ENCODE measurements around the gene CCNL1.

The CCNL1 gene

DNA sequence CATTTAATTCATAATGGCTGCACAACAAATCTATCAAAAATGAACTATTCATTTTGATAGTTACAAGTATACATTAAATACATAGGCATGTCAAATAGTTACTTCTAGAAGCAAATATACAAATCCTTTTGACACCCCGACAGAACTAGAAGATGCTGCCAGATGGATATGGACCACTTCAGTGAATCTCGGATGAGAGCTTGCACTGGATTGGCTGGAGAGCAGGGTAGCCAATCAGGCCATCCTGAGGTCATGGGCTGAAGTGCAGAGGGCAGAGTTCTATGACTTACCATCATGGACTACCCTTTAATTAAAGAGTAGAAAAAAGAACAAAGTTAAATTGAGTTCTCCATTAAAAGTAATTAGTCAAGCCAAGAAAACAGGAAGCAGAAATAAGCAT is 8.3 kb downstream of the CCNL1 start:
- Histone ChIP-seq H3K27me3 (ENCODE audit: control insufficient read depth, insufficient read depth, low read length) (no peaks in the 10 kb centered on the region), H3K27ac (ENCODE audit: low read depth, low read length) (no peak overlapping the region), H3K4me1 (ENCODE audit: control insufficient read depth, insufficient read depth, low read length) (peaks cover 15% of the 10 kb centered on the region), H3K9ac (ENCODE audit: low read length) (no peak overlapping the region), H3K4me3 (ENCODE audit: low read length) (no peak overlapping the region), H3K36me3 (ENCODE audit: control insufficient read depth, insufficient read depth, low read length) (peaks cover 34% of the 10 kb centered on the region)

DNA sequence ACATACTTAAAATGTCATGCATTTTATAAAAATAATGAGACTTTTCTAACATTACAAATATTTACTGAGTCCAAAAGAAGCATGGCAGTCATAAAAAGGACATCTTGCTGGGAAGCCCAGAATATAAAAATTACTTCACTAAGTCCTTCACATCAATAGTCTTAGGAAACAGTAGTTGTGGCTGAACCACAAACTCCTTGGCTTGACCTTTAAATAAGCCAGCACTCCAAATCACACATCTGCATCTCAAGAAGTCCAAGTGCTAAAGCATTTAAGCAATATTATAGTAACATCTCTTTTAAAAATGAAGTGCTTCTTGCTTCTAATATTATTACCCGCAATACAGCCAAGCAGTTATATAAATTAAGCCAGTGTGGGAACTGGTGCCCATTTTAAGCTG is 8.8 kb downstream of the CCNL1 start:
- H3K4me1 ChIP-seq (ENCODE audit: control insufficient read depth, insufficient read depth, low read length): peaks cover 11% of the 10 kb centered on the region
- peaks cover 33% of the 10 kb centered on the region for H3K36me3 ChIP-seq (ENCODE audit: control insufficient read depth, insufficient read depth, low read length)
- no peak overlapping the region for H3K4me3 ChIP-seq (ENCODE audit: low read length)
- H3K9ac ChIP-seq (ENCODE audit: low read length): no peak overlapping the region
- no peaks in the 10 kb centered on the region for H3K27me3 ChIP-seq (ENCODE audit: control insufficient read depth, insufficient read depth, low read length)
- H3K27ac ChIP-seq (ENCODE audit: low read depth, low read length): no peak overlapping the region

DNA sequence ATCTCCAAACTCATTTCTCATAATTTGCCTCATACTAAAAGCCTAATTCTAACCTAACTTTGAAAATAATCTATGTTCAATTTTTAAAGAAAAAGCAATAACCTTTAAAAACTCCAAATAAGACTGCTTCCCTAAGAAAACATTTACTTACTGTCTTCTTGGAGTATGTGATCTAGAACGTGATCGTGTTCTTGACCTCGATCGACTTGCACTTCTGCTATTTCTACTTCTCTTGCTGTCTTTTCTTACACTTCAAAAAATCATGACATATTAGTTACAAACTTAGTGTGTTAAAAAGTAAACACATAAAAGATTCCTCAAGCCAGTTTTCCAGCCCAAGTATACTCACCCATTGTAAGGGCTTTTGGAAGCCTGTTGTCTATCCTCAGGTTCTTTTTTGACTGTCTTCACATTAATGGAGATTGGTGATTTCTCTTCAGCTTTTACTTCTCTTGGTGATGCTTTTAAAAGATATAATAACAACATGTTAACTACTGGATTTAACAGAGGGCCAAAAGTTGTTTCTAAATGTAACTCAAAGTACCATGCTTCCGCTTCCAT is 10.7 kb downstream of the CCNL1 start:
- Histone ChIP-seq H3K9ac (ENCODE audit: low read length) (no peak overlapping the region), H3K27ac (ENCODE audit: low read depth, low read length) (no peak overlapping the region), H3K4me1 (ENCODE audit: control insufficient read depth, insufficient read depth, low read length) (peaks cover 2% of the 10 kb centered on the region), H3K36me3 (ENCODE audit: control insufficient read depth, insufficient read depth, low read length) (peaks cover 33% of the 10 kb centered on the region), H3K4me3 (ENCODE audit: low read length) (no peak overlapping the region), H3K27me3 (ENCODE audit: control insufficient read depth, insufficient read depth, low read length) (no peaks in the 10 kb centered on the region)

DNA sequence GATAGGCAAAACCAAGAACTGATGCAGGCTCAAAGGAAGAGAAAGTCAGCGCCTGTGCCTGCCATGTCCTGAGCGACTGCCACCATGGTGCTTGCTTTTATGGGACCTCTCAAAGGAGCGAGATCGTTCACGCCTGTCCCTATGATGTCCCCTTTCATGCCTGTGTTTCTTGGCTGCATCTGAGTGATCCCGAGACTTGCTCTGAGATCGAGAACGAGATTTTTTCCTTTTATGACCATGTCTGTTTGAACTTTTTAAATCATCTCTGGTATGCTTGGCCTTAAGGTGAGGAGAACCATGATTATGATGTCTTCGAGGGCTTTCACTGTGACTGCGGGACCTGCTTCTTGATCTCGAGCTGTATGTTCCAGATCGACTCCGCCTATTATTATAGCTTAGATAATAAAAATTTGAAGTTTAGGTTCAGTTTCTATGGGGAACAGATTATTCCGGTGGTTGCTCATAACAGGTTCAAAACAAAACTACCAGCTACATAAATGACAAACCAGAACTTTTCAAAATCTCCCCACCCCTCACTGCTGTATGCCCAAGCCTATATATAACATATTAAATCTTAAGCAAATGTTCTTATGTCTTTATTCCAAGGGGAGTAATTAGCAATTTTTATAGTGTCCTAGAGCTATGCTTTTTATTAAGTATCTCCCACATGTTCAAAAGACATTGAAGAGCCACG is 11.6 kb downstream of the CCNL1 start:
- Histone ChIP-seq H3K9ac (ENCODE audit: low read length) (no peak overlapping the region), H3K27me3 (ENCODE audit: control insufficient read depth, insufficient read depth, low read length) (no peaks in the 10 kb centered on the region), H3K36me3 (ENCODE audit: control insufficient read depth, insufficient read depth, low read length) (peaks cover 34% of the 10 kb centered on the region), H3K4me3 (ENCODE audit: low read length) (no peak overlapping the region), H3K4me1 (ENCODE audit: control insufficient read depth, insufficient read depth, low read length) (no peaks in the 10 kb centered on the region), H3K27ac (ENCODE audit: low read depth, low read length) (no peak overlapping the region)

DNA sequence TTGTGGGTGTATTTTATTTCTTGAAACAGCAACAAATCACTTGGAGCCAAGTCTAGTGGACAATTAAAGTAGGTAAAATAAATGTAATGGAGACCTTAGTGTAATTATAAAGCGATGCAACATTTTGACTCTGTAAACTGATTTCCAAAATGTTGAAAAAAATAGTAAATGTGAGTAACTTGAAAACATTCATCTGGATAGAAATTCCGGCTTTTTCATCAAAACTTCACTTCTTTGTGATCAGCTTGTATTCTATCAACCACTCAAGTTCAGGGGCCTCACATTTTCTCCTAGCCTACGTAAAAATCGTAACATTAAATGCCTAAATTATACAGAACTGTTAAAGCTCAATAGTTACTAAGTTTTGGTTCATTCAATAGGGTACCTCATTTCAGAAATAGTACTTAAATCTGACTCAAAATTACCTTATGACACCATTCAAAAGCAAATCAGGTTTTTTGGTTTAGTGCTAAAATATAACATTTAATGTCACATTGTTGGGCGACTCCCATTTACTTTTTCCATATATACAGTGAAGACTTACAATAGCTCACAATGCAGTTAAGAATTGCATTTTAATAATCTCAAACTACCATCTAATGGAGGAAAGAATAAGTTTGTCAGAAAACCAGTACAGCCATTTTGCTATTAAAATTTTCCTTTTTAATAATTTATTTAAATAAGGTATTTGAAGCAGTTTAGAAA is 12.7 kb downstream of the CCNL1 start:
- H3K36me3 ChIP-seq (ENCODE audit: control insufficient read depth, insufficient read depth, low read length): peaks cover 26% of the 10 kb centered on the region
- no peak overlapping the region for H3K9ac ChIP-seq (ENCODE audit: low read length)
- no peaks in the 10 kb centered on the region for H3K27me3 ChIP-seq (ENCODE audit: control insufficient read depth, insufficient read depth, low read length)
- H3K4me3 ChIP-seq (ENCODE audit: low read length): no peak overlapping the region
- no peak overlapping the region for H3K27ac ChIP-seq (ENCODE audit: low read depth, low read length)
- no peaks in the 10 kb centered on the region for H3K4me1 ChIP-seq (ENCODE audit: control insufficient read depth, insufficient read depth, low read length)

DNA sequence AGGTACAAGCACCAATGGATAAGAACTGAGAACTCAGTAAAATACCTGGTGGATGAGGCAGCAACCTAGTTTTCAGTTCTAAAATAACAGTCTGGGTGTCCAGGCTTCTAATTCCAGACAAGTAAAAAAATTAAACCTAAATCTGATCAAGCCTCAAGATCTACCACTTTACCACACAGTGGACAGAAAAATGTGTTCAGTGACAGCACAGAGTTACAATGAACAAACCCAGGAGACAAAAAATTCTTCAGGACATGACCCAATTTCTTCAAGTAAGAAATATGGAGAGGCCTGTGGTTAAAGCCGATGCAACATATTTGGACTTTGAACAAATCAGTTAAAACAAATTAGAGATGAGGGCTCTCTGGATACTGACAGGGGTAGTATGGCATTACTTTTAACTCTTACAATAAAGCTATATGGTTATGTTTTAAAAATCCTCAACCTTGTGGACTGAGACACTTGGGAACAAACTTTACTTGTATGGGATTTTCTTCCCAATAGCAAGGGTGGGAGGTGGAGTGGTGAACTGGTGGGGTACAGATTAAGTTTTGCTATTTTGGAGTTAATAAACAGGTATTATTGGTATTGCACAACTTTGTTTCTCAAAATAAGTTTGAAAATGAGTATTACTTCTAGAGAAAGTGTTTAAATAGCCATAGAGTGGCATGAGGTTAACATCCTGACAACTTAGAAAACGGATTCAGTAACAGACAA is 14.2 kb downstream of the CCNL1 start:
- Histone ChIP-seq H3K4me1 (ENCODE audit: control insufficient read depth, insufficient read depth, low read length) (no peaks in the 10 kb centered on the region), H3K4me3 (ENCODE audit: low read length) (no peak overlapping the region), H3K36me3 (ENCODE audit: control insufficient read depth, insufficient read depth, low read length) (peaks cover 21% of the 10 kb centered on the region), H3K9ac (ENCODE audit: low read length) (no peak overlapping the region), H3K27ac (ENCODE audit: low read depth, low read length) (no peak overlapping the region), H3K27me3 (ENCODE audit: control insufficient read depth, insufficient read depth, low read length) (no peaks in the 10 kb centered on the region)

DNA sequence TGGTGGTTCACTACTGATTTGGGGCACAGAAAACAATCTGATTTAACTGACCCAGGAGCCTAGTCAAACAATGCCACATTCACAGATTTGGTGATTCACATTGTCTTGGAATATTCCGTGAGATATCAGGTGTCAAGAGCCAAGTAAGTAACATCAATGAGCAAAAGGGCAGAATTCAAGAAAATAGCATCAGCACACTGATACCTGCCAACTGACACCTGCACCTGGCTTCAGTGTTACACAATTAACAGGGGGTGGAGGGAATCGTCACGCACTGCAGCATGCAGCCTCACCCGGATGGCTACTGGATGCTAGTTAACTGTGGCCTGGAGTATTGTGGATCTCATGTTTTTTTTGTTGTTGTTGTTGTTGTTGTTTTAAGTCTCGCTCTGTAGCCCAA is 17.6 kb downstream of the CCNL1 start:
- Histone ChIP-seq H3K27me3 (ENCODE audit: control insufficient read depth, insufficient read depth, low read length) (no peaks in the 10 kb centered on the region), H3K4me1 (ENCODE audit: control insufficient read depth, insufficient read depth, low read length) (peaks cover under 1% of the 10 kb centered on the region), H3K27ac (ENCODE audit: low read depth, low read length) (no peak overlapping the region), H3K36me3 (ENCODE audit: control insufficient read depth, insufficient read depth, low read length) (peaks cover 5% of the 10 kb centered on the region), H3K4me3 (ENCODE audit: low read length) (no peak overlapping the region), H3K9ac (ENCODE audit: low read length) (no peak overlapping the region)

DNA sequence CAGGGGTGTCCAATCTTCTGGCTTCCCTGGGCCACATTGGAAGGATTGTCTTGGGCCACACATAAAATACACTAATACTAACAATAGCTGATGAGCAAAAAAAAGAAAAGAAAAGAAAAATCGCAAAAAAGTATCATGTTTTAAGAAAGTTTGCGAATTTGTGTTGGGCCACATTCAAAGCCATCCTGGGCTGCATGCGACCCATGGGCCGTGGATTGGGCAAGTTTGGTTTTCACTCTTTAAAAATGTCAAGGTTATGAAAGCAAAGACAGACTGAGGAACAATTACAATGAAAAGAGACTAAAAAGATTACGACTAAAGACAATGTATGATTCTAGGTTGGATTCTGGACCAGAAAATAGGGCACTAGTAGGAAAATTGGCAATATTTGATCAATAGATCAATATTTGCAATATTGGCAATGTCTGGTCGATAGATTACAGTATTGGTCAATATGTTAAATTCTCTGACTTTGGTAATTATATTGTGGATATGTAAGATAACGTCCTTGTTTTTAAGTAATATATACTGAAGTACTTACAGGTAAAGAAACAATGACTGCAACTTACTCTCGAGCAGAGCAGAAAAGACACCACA is 19.9 kb downstream of the CCNL1 start:
- H3K4me3 ChIP-seq (ENCODE audit: low read length): no peak overlapping the region
- peaks cover 11% of the 10 kb centered on the region for H3K4me1 ChIP-seq (ENCODE audit: control insufficient read depth, insufficient read depth, low read length)
- no peaks in the 10 kb centered on the region for H3K27me3 ChIP-seq (ENCODE audit: control insufficient read depth, insufficient read depth, low read length)
- peaks cover 5% of the 10 kb centered on the region for H3K36me3 ChIP-seq (ENCODE audit: control insufficient read depth, insufficient read depth, low read length)
- no peak overlapping the region for H3K27ac ChIP-seq (ENCODE audit: low read depth, low read length)
- H3K9ac ChIP-seq (ENCODE audit: low read length): no peak overlapping the region

DNA sequence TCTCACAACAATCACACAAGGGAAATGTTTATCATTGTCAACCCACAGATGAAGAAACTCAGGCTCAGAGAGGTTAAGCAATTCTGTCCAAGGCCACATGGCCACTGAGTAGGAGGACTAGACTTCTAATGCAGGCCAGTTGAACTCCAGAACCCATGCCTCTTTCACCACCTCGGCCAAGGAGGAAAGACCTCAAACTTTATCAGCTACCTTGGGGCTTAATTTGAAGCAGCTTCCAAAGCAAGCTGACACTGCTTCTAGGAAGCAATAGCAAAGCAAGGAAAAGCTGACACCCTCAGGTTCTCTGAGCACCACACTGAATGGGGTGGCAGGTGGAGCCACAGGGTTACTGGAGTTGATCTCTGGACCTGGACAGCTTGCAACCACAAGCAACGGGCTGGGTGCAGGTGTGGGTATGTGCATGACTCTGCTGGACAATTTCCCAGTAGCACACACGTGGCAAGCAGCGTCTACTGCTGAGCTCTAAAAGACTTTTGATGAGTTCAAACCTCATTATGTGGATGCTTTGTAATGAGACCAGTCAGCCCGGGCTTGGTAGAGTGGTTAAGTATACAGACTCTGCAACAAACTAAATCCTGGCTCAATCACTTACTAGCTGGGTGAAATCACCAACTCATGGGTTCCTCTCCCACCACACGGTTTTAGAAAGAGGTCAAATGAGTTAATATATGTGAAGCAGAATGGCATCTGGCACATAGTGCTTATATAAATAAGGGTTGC is 23.1 kb downstream of the CCNL1 start:
- Histone ChIP-seq H3K36me3 (ENCODE audit: control insufficient read depth, insufficient read depth, low read length) (peaks cover 3% of the 10 kb centered on the region), H3K27ac (ENCODE audit: low read depth, low read length) (peak overlapping the region; percentile 72), H3K4me3 (ENCODE audit: low read length) (no peak overlapping the region), H3K9ac (ENCODE audit: low read length) (no peak overlapping the region), H3K4me1 (ENCODE audit: control insufficient read depth, insufficient read depth, low read length) (peaks cover 11% of the 10 kb centered on the region), H3K27me3 (ENCODE audit: control insufficient read depth, insufficient read depth, low read length) (no peaks in the 10 kb centered on the region)

DNA sequence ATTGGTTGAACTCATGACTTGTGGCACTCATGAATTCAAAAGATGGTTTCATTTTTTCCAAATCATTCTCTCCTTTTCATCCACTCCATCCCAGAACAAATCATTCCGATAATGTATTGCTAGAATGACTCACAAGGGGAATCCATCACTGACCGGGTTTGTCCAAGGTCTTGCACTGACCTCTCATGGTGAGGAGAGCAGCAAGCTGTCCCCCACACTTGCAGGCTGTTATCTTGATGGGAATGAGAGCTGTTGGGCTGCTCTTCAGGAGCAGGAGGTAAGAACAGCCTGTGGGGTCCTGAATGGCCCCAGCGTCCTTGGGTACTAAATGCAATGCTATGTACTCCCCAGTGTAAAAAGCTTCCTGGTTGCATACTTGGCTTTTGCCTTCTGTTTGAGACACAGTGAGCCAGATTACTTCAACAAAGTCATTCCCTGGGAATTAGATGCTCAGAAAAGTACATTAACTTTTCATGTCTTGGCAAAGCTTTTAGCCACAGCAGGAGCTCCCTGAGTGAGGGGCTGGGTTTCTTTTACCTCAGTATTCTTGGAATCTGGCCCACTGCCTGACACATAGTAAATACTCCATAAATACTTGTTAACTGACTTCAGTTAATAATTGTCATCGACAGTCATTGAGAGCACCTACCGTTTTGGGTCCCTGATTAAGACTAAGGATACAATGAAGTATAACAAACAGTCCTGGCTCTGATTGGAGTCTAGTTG is 24.1 kb downstream of the CCNL1 start:
- H3K27me3 ChIP-seq (ENCODE audit: control insufficient read depth, insufficient read depth, low read length): no peaks in the 10 kb centered on the region
- no peak overlapping the region for H3K9ac ChIP-seq (ENCODE audit: low read length)
- H3K36me3 ChIP-seq (ENCODE audit: control insufficient read depth, insufficient read depth, low read length): no peaks in the 10 kb centered on the region
- H3K27ac ChIP-seq (ENCODE audit: low read depth, low read length): no peak overlapping the region
- peaks cover 11% of the 10 kb centered on the region for H3K4me1 ChIP-seq (ENCODE audit: control insufficient read depth, insufficient read depth, low read length)
- H3K4me3 ChIP-seq (ENCODE audit: low read length): no peak overlapping the region

DNA sequence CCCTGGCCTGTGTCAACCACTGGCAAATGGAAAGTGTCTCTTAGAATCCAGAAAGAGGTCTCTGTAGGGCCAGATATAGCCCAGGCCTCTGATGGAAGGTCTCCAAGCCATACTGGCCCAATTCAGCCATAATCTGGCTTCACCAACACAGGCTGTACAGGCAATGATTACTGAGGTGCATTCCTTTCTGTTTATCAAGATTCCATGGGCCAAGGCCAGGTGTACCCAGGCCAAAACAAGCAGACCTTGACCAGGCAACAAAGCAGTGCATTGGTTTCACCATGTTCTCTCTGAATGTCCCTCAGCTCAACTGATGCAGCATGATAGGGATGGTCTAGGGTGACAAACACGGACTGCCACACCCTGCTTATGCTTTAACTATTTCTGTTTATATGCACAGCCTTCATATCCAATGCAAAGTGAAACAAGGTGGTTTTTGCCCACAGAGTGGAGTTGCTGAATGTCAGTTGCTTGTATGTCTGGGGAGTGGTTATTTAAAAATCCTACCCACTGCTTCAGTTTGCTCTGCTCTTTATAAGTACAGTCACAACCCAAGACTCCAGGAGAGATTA is 25.2 kb downstream of the CCNL1 start:
- peaks cover 14% of the 10 kb centered on the region for H3K4me1 ChIP-seq (ENCODE audit: control insufficient read depth, insufficient read depth, low read length)

More for the DNA sequence above, 25.2 kb downstream of the CCNL1 start:
- no peak overlapping the region for H3K4me3 ChIP-seq (ENCODE audit: low read length)
- H3K27me3 ChIP-seq (ENCODE audit: control insufficient read depth, insufficient read depth, low read length): no peaks in the 10 kb centered on the region
- no peaks in the 10 kb centered on the region for H3K36me3 ChIP-seq (ENCODE audit: control insufficient read depth, insufficient read depth, low read length)
- H3K27ac ChIP-seq (ENCODE audit: low read depth, low read length): no peak overlapping the region
- H3K9ac ChIP-seq (ENCODE audit: low read length): no peak overlapping the region
